Glomerular endothelial cell (primary cell): ENCODE data around the gene PCDHGA7. TPM values are rescaled to one million over a fixed set of nuclear protein-coding genes. Genes with fewer than 3 reads are reported as not detected.
"Not testable (repeated sequence)": the region's sequence is repeated elsewhere in the genome, so short reads cannot be mapped to it uniquely, and the experiment has no call there.

Experiments used
- DNase-seq: peaks from one replicate; pipeline ENCODE4 v3.0.0-alpha.2; 2011; ENCODE audit warnings: low read depth, low spot score; ENCODE audit errors: extremely low read depth
- total RNA-seq: library from RNA; depleted of rRNA; stranded (reverse); fragments of >200 nt; gene quantifications from 2 replicates; pipeline ENCODE4 v1.2.3, GENCODE V29; 2015

Gene PCDHGA7
- total RNA-seq, 1 donor from 2014 or later: 5.3 TPM

- DNase-seq: no peak
These were observed 40.3 kb downstream of the PCDHGA7 start for GRCh38 chr5:141422742-141423291.

- no peak for DNase-seq
These were observed 45.4 kb downstream of the PCDHGA7 start for GRCh38 chr5:141427783-141428426.

- no peak for DNase-seq
These were observed 48.0 kb downstream of the PCDHGA7 start, which contains the start of gene PCDHGA12 for GRCh38 chr5:141430332-141431113. PCDHGA12 (plus strand) TSS chr5:141430507; CDS start chr5:141430760, 253 bp downstream.

GRCh38 chr5:141431286-141431685, 48.7 kb downstream of the PCDHGA7 start:
- DNase-seq: no peak

GRCh38 chr5:141432308-141432707, 49.8 kb downstream of the PCDHGA7 start:
- not testable (repeated sequence) for DNase-seq

- DNase-seq: not testable (repeated sequence)
These were observed 50.2 kb downstream of the PCDHGA7 start for GRCh38 chr5:141432726-141433125.

- DNase-seq: no peak
These were observed 51.5 kb downstream of the PCDHGA7 start for GRCh38 chr5:141434006-141434405.

Other genes starting within 250 kb of the PCDHGA7 start
- 2.5 and 4.1 TPM in 2 replicates for gene PCDHB5, start 247.5 kb upstream of the PCDHGA7 start, total RNA-seq
- gene PCDHB6, start 232.7 kb upstream of the PCDHGA7 start, total RNA-seq: 0.05 and 0.06 TPM in 2 replicates
- gene PCDHB7, start 210.1 kb upstream of the PCDHGA7 start, total RNA-seq: 1.6 and 2.4 TPM in 2 replicates
- gene PCDHB8, start 205.0 kb upstream of the PCDHGA7 start, total RNA-seq: 0.34 and 0.88 TPM in 2 replicates
- gene PCDHB16, start 200.4 kb upstream of the PCDHGA7 start, total RNA-seq: 0.05 and 1.1 TPM in 2 replicates
- gene PCDHB9, start 195.6 kb upstream of the PCDHGA7 start, total RNA-seq: 0.15 and 0.41 TPM in 2 replicates
- gene PCDHB10, start 190.4 kb upstream of the PCDHGA7 start, total RNA-seq: 1.1 and 1.3 TPM in 2 replicates
- 0.58 and 1.5 TPM in 2 replicates for gene PCDHB11, start 183.1 kb upstream of the PCDHGA7 start, total RNA-seq
- gene PCDHB12, start 174.0 kb upstream of the PCDHGA7 start, total RNA-seq: 0.19 and 0.58 TPM in 2 replicates
- 1.8 and 3.0 TPM in 2 replicates for gene PCDHB13, start 168.8 kb upstream of the PCDHGA7 start, total RNA-seq
- 1.6 and 6.7 TPM in 2 replicates for gene PCDHB14, start 159.4 kb upstream of the PCDHGA7 start, total RNA-seq
- 0.97 and 1.7 TPM in 2 replicates for gene PCDHB15, start 137.3 kb upstream of the PCDHGA7 start, total RNA-seq
- 0.76 TPM in 1 of 2 replicates, not detected in the other for gene SLC25A2, start 78.7 kb upstream of the PCDHGA7 start, total RNA-seq
- gene TAF7, start 62.0 kb upstream of the PCDHGA7 start, total RNA-seq: 51.0 and 52.6 TPM in 2 replicates
- 0.39 and 1.2 TPM in 2 replicates for gene PCDHGA1, start 52.2 kb upstream of the PCDHGA7 start, total RNA-seq
- 2.6 and 4.1 TPM in 2 replicates for gene PCDHGA2, start 44.0 kb upstream of the PCDHGA7 start, total RNA-seq
- gene PCDHGA3, start 38.9 kb upstream of the PCDHGA7 start, total RNA-seq: 1.6 and 4.0 TPM in 2 replicates
- gene PCDHGB1, start 32.6 kb upstream of the PCDHGA7 start, total RNA-seq: 0.82 and 2.3 TPM in 2 replicates
- 5.7 and 9.2 TPM in 2 replicates for gene PCDHGA4, start 27.7 kb upstream of the PCDHGA7 start, total RNA-seq
- gene PCDHGB2, start 22.7 kb upstream of the PCDHGA7 start, total RNA-seq: 3.8 and 4.7 TPM in 2 replicates
- 0.82 and 2.1 TPM in 2 replicates for gene PCDHGA5, start 18.6 kb upstream of the PCDHGA7 start, total RNA-seq
- 2.6 and 5.5 TPM in 2 replicates for gene PCDHGB3, start 12.5 kb upstream of the PCDHGA7 start, total RNA-seq
- gene PCDHGA6, start 8.9 kb upstream of the PCDHGA7 start, total RNA-seq: 4.5 and 6.6 TPM in 2 replicates
- gene PCDHGB4, start 5.0 kb downstream of the PCDHGA7 start, total RNA-seq: 11.1 and 19.5 TPM in 2 replicates
- 0.92 and 2.3 TPM in 2 replicates for gene PCDHGA8, start 9.9 kb downstream of the PCDHGA7 start, total RNA-seq
- gene PCDHGB5, start 15.2 kb downstream of the PCDHGA7 start, total RNA-seq: 17.5 and 27.2 TPM in 2 replicates
- gene PCDHGA9, start 20.0 kb downstream of the PCDHGA7 start, total RNA-seq: 3.3 and 4.5 TPM in 2 replicates
- 1.8 and 6.2 TPM in 2 replicates for gene PCDHGB6, start 25.3 kb downstream of the PCDHGA7 start, total RNA-seq
- gene PCDHGA10, start 30.2 kb downstream of the PCDHGA7 start, total RNA-seq: 4.0 and 12.4 TPM in 2 replicates
- gene PCDHGB7, start 34.9 kb downstream of the PCDHGA7 start, total RNA-seq: 14.1 and 23.4 TPM in 2 replicates
- 12.3 and 17.5 TPM in 2 replicates for gene PCDHGA11, start 38.3 kb downstream of the PCDHGA7 start, total RNA-seq
- gene PCDHGA12, start 47.8 kb downstream of the PCDHGA7 start, total RNA-seq: 10.5 and 23.0 TPM in 2 replicates
- 24.3 and 43.0 TPM in 2 replicates for gene PCDHGC3, start 93.2 kb downstream of the PCDHGA7 start, total RNA-seq
- gene PCDHGC4, start 102.3 kb downstream of the PCDHGA7 start, total RNA-seq: 0.44 and 2.5 TPM in 2 replicates
- 0.24 and 2.5 TPM in 2 replicates for gene PCDHGC5, start 106.3 kb downstream of the PCDHGA7 start, total RNA-seq
- 78.6 and 94.1 TPM in 2 replicates for gene DIAPH1, start 236.3 kb downstream of the PCDHGA7 start, total RNA-seq